Kidney epithelial cell (primary cell): ENCODE data around the gene CACNG4. TPM values are rescaled to one million over a fixed set of nuclear protein-coding genes. Genes with fewer than 3 reads are reported as not detected.

ENCODE experiments used
- DNase-seq: peaks from one replicate; pipeline ENCODE4 v3.0.0-alpha.2; 2010; ENCODE audit warnings: low read depth
- H3K27me3 ChIP-seq: 2 replicates; pipeline ENCODE4 v1.6.0; 2011; ENCODE audit warnings: low read length; ENCODE audit not compliant: control insufficient read depth, insufficient read depth
- H3K36me3 ChIP-seq: 2 replicates; pipeline ENCODE4 v1.5.1; 2011; ENCODE audit warnings: low read length; ENCODE audit not compliant: control insufficient read depth, insufficient read depth
- H3K4me3 ChIP-seq: 2 replicates; pipeline ENCODE4 v1.5.1; 2011; ENCODE audit warnings: low read depth, mild to moderate bottlenecking, control low read depth, low read length
- CTCF ChIP-seq: IDR thresholded peaks from 2 replicates; pipeline ENCODE4 v1.5.1; 2011; ENCODE audit warnings: mild to moderate bottlenecking, moderate library complexity, low read length, control low read depth, inconsistent platforms; ENCODE audit not compliant: insufficient read depth, poor library complexity, severe bottlenecking
- total RNA-seq: library from RNA; depleted of rRNA; stranded (reverse); fragments of >200 nt; gene quantifications from 2 replicates; pipeline ENCODE4 v1.2.3, GENCODE V29; 2015

The CACNG4 gene
- total RNA-seq, 1 donor from 2014 or later, result 0.84 TPM

GRCh38 chr17:67027031-67027628 is 62.6 kb downstream of the CACNG4 start:
- no peak for DNase-seq
- H3K4me3 ChIP-seq, result no peak overlapping the region
- no peaks in the 10 kb centered on the region for H3K36me3 ChIP-seq
- no peak for TF ChIP-seq CTCF
- peaks cover 4% of the 10 kb centered on the region for H3K27me3 ChIP-seq

GRCh38 chr17:67030641-67031040 is 66.1 kb downstream of the CACNG4 start:
- no peak overlapping the region for H3K4me3 ChIP-seq
- no peaks in the 10 kb centered on the region for H3K36me3 ChIP-seq
- TF ChIP-seq CTCF, result no peak
- no peak for DNase-seq
- H3K27me3 ChIP-seq, result no peaks in the 10 kb centered on the region

GRCh38 chr17:67032382-67032781 is 67.9 kb downstream of the CACNG4 start:
- no peak for DNase-seq
- Histone ChIP-seq H3K36me3 (no peaks in the 10 kb centered on the region), H3K27me3 (no peaks in the 10 kb centered on the region), H3K4me3 (no peak overlapping the region)
- TF ChIP-seq CTCF, result no peak

- TF ChIP-seq CTCF, result no peak
- H3K4me3 ChIP-seq, result no peak overlapping the region
- no peaks in the 10 kb centered on the region for H3K27me3 ChIP-seq
- no peaks in the 10 kb centered on the region for H3K36me3 ChIP-seq
- no peak for DNase-seq
These were observed 68.5 kb downstream of the CACNG4 start for GRCh38 chr17:67032985-67033384.

DNA sequence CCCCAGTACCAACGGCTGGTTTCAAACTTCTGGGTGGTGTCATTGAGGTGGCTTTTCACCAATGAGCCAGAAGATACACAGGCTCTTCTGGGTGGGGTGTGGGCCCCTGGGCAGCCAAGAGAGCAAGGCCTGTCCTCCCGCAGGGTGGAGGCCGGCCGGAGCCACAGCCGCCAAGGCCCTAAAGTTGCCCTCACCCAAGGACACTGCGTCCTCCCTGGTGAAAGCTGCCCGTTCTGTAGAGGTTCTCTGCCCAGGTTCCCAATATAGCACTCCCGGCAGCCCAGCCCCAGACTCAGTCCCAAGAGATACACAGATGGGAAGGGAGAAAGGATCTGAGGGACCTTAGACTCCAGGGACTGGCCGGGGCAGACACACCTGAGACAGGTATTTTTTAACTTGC is 69.1 kb downstream of the CACNG4 start:
- H3K4me3 ChIP-seq, result no peak overlapping the region
- DNase-seq, result no peak
- no peak for TF ChIP-seq CTCF

DNA sequence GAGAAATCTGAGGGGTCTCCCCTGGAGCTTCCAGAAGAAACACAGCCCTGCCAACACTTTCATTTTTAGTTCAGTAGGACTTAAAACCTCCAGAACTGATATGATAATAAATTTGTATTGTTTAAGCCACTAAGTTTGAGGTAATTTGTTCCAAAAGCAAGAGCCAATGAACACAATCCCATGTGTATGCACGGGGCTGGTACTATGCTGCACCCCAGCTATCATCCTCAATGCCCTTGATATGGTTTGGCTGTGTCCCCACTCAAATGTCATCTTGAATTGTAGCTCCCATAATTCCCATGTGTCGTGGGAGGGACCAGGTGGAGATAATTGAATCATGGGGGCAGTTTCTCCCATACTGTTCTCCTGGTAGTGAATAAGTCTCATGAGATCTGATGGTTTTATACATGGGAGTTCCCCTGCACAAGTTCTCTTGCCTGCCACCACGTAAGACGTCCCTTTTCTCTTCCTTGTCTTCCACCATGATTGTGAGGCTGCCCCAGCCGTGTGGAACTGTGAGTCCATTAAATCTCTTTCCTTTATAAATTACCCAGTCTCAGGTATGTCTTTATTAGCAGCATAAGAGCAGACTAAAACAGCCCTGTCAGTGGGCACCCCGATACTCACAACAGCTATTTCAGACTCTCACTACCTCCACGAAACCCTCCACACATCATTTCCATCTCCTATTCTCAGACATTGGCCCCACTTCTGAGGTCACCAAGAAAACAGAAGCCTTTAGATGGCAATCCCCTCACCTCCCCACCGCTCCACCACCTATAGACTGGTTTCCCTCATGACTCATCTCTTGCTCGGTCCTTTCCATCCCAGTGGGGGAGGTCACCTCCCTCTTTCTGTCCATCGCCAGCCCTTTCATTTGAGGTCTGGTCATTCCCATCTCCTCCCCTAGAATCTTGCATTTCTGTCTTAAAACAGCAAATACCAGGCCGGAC is 70.9 kb downstream of the CACNG4 start:
- no peak for DNase-seq
- Histone ChIP-seq H3K36me3 (no peaks in the 10 kb centered on the region), H3K27me3 (no peaks in the 10 kb centered on the region), H3K4me3 (no peak overlapping the region)
- TF ChIP-seq CTCF, result no peak

More for the DNA sequence above, 69.1 kb downstream of the CACNG4 start:
- no peaks in the 10 kb centered on the region for H3K27me3 ChIP-seq
- no peaks in the 10 kb centered on the region for H3K36me3 ChIP-seq
